Peyer's patch (tissue), 4 donors: Measurements from ENCODE around the gene PIF1. TPM values are rescaled to one million over a fixed set of nuclear protein-coding genes. Genes with fewer than 3 reads are reported as not detected.

Experiments
- DNase-seq, 3 donors: peaks; one replicate each; pipeline ENCODE4 v3.0.0-alpha.2; 2017 to 2019
- H3K27ac ChIP-seq, 4 donors: fragments of 200-600 bp; sonication (generic); one replicate each; pipeline ENCODE4 v1.5.1; 2016 to 2019
- H3K27me3 ChIP-seq, 2 donors: fragments of 200-600 bp; sonication (generic); one replicate each; pipeline ENCODE4 v1.5.1; 2019
- H3K36me3 ChIP-seq, 3 donors: fragments of 200-600 bp; sonication (generic); one replicate each; pipeline ENCODE4 v1.5.1; 2016 to 2019
- H3K4me1 ChIP-seq, 4 donors: fragments of 200-600 bp; sonication (generic); one replicate each; pipeline ENCODE4 v1.5.1; 2016 to 2019
- H3K4me3 ChIP-seq, 4 donors: fragments of 200-600 bp; sonication (generic); 1 replicate in 3 of 4; 2 replicates in 1 of 4; pipeline ENCODE4 v1.5.1; 2016 to 2019; ENCODE audit warnings: mild to moderate bottlenecking in 1 of 4
- H3K9me3 ChIP-seq, 4 donors: fragments of 200-600 bp; sonication (generic); one replicate each; pipeline ENCODE4 v1.5.1; 2016 to 2019; ENCODE audit warnings: mild to moderate bottlenecking in 1 of 4
- CTCF ChIP-seq, 6 experiments: fragments of 450-650 bp in 4 of 6; fragments of 200-600 bp in 2 of 6; sonication (generic) in 1 of 6; IDR thresholded peaks; one replicate each; pipeline ENCODE4 v1.5.1; 2017 to 2019; ENCODE audit warnings: antibody characterized with exemption in 6 of 6, mild to moderate bottlenecking in 3 of 6, moderate library complexity in 1 of 6
- POLR2A ChIP-seq, 2 donors: fragments of 450-650 bp; IDR thresholded peaks; one replicate each; pipeline ENCODE4 v1.5.1; 2017; ENCODE audit warnings: antibody characterized with exemption in 2 of 2, mild to moderate bottlenecking in 2 of 2, moderate library complexity in 2 of 2
- total RNA-seq, 4 donors: library from RNA; depleted of rRNA; stranded (reverse); fragments of >200 nt; gene quantifications; one replicate each; pipeline ENCODE4 v1.1.0, GENCODE V29; 2016

PIF1 gene
- total RNA-seq, 4 donors from 2014 or later: 3.5 to 8.5 (median 6.9) TPM

- Histone ChIP-seq H3K27me3 (no peaks in the 10 kb centered on the region), H3K27ac (no peak overlapping the region), H3K4me3 (no peak overlapping the region), H3K9me3 (no peaks in the 10 kb centered on the region), H3K4me1 (no peaks in the 10 kb centered on the region), H3K36me3 (no peaks in the 10 kb centered on the region)
- no peak for DNase-seq
- TF ChIP-seq POLR2A (IDR thresholded peaks at IDR 0.05) (no peak), CTCF (IDR thresholded peaks at IDR 0.05) (no peak)
Measured at GRCh38 chr15:64813075-64813474, 12.4 kb downstream of the PIF1 start.

- Histone ChIP-seq H3K27ac (peak overlapping the region in 1 of 4 donors; percentile 42), H3K4me1 (no peaks in the 10 kb centered on the region), H3K4me3 (no peak overlapping the region), H3K27me3 (no peaks in the 10 kb centered on the region), H3K36me3 (no peaks in the 10 kb centered on the region), H3K9me3 (no peaks in the 10 kb centered on the region)
- no peak for DNase-seq
- no peak for TF ChIP-seq CTCF (IDR thresholded peaks at IDR 0.05)
- no peak for TF ChIP-seq POLR2A (IDR thresholded peaks at IDR 0.05)
Measured at GRCh38 chr15:64810497-64811326, 14.7 kb downstream of the PIF1 start.

GRCh38 chr15:64809649-64810496 is 15.6 kb downstream of the PIF1 start:
- peak; percentile 77 to 92 (median 79) for DNase-seq
- no peaks in the 10 kb centered on the region for H3K9me3 ChIP-seq
- no peaks in the 10 kb centered on the region for H3K27me3 ChIP-seq
- no peaks in the 10 kb centered on the region for H3K36me3 ChIP-seq
- peak overlapping the region in 1 of 4 donors; percentile 76 for H3K27ac ChIP-seq
- no peak overlapping the region for H3K4me3 ChIP-seq
- TF ChIP-seq POLR2A (IDR thresholded peaks at IDR 0.05) (no peak), CTCF (IDR thresholded peaks at IDR 0.05) (peak; percentile 76 to 95 (median 80))
- H3K4me1 ChIP-seq: no peaks in the 10 kb centered on the region

- H3K9me3 ChIP-seq: no peaks in the 10 kb centered on the region
- no peaks in the 10 kb centered on the region for H3K4me1 ChIP-seq
- H3K36me3 ChIP-seq: no peaks in the 10 kb centered on the region
- H3K4me3 ChIP-seq: no peak overlapping the region
- H3K27me3 ChIP-seq: no peaks in the 10 kb centered on the region
- peak overlapping the region in 1 of 4 donors; percentile 76 for H3K27ac ChIP-seq
- TF ChIP-seq POLR2A (IDR thresholded peaks at IDR 0.05) (no peak), CTCF (IDR thresholded peaks at IDR 0.05) (no peak)
- no peak for DNase-seq
Measured at GRCh38 chr15:64808785-64809453, 16.5 kb downstream of the PIF1 start.

GRCh38 chr15:64807751-64808222 is 17.7 kb downstream of the PIF1 start:
- Histone ChIP-seq H3K9me3 (no peaks in the 10 kb centered on the region), H3K4me1 (no peaks in the 10 kb centered on the region), H3K4me3 (no peak overlapping the region), H3K36me3 (no peaks in the 10 kb centered on the region), H3K27me3 (no peaks in the 10 kb centered on the region), H3K27ac (peak overlapping the region in 1 of 4 donors; percentile 76)
- no peak for DNase-seq
- TF ChIP-seq POLR2A (IDR thresholded peaks at IDR 0.05) (no peak), CTCF (IDR thresholded peaks at IDR 0.05) (no peak)
